GM18507 (cell line): ENCODE data around the gene KLF11.
"Not testable (repeated sequence)": the region's sequence is repeated elsewhere in the genome, so short reads cannot be mapped to it uniquely, and the experiment has no call there.

Experiments used
- DNase-seq: peaks from one replicate; pipeline ENCODE4 v3.0.0; 2011; ENCODE audit warnings: low read depth; ENCODE audit not compliant: insufficient read length; ENCODE audit errors: extremely low spot score
- FAIRE-seq: peaks from 2 replicates; lab custom pipeline; 2011; peaks lifted over from hg19 to GRCh38; lab: Jason Lieb, UNC

Gene KLF11

GRCh38 chr2:10076988-10077527 is 33.7 kb downstream of the KLF11 start:
- no peak for FAIRE-seq
- DNase-seq = no peak

- DNase-seq (no peak), FAIRE-seq (no peak)
These were observed 34.7 kb downstream of the KLF11 start for GRCh38 chr2:10078001-10078400.

- DNase-seq (no peak), FAIRE-seq (peak; percentile 63)
These were observed 35.4 kb downstream of the KLF11 start for GRCh38 chr2:10078704-10079265.

- FAIRE-seq (peak; percentile 31), DNase-seq (no peak)
These were observed 36.0 kb downstream of the KLF11 start for GRCh38 chr2:10079266-10079869.

GRCh38 chr2:10079870-10080535 is 36.7 kb downstream of the KLF11 start, which contains the start of gene CYS1:
CYS1 (minus strand) TSS chr2:10080411; CDS start chr2:10080223, 188 bp downstream.
- FAIRE-seq = no peak
- no peak for DNase-seq

- no peak for DNase-seq
- FAIRE-seq = peak; percentile 79
These were observed 37.4 kb downstream of the KLF11 start for GRCh38 chr2:10080536-10081304.

GRCh38 chr2:10083046-10083445 is 39.7 kb downstream of the KLF11 start:
- DNase-seq (no peak), FAIRE-seq (no peak)

DNA sequence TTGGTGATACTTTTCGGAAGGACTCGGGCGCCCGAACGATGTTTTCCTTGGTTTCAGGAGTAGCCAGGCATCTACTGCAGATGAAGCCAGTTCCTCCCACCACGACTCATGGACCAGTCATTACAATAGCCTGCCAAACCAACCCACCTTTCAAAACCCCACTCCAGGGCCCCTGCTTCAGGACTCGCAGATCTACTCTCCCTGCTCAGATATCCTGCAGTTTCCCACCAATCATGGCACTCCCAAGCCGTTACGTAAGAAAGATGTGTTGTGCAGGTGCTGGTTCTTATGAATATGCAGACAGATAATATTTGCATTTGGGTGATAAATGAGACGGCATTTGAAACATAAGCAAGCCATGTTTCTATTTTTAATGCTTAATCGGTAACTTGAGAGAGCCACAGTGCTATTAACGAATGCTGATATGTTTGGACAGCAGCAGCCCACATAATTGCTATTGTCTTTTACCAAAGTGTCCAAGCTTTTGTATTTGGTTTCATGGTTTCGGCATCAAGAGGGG is 40.4 kb downstream of the KLF11 start:
- DNase-seq (no peak), FAIRE-seq (peak; percentile 85)

DNA sequence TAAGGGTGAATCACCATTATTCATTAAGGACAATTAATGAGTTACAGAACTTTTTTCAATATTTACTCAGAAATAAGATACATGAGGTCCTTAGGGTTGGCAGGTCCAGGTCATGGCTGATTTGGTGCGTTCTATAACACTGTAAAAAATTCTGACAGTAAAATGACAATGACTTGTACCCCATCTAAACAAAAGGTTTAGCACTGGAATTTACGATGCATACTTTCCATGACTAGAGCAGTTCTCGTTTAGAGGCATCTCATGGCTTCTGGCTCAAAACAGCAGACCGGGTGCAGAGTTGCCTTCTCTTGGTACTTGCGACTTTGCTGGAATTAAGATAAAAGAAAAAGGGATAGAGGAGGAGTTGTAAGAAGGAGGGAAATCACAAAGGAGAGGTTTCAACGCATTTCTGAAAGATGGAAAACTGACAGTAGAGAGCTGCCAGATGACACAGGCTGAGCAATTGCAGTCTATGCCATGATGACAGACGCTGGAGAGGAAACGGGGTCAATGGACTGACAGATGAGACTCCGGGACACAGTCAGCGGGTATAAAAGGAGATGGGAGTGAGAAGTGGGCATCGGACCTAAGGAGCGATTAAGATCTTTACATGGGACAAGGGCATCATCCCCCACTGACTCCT is 41.0 kb downstream of the KLF11 start:
- FAIRE-seq (no peak), DNase-seq (no peak)

- DNase-seq (no peak), FAIRE-seq (no peak)
These were observed 41.8 kb downstream of the KLF11 start for GRCh38 chr2:10085043-10085667.

- FAIRE-seq = peak; percentile 57
- no peak for DNase-seq
These were observed 42.3 kb downstream of the KLF11 start for GRCh38 chr2:10085668-10086059.

DNA sequence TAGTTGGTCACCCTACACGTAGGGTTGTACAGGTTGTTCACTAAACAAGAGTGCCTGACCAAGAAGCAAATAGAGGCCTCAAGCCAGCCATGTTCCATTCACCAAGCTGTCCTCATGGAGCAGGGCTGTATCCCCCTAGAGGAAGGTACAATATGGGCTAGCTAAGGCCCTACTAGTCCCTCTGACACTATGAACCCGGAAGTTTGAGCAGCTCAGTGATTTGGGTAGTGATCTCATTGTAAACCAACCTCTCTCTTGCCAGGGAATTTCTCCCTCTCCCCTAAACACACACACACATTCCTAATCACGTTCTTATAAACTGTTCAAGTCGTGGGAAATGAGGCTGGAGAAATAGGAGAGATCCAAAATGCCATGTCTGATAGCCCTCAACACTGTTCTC is 43.6 kb downstream of the KLF11 start:
- no peak for DNase-seq
- FAIRE-seq = no peak

DNA sequence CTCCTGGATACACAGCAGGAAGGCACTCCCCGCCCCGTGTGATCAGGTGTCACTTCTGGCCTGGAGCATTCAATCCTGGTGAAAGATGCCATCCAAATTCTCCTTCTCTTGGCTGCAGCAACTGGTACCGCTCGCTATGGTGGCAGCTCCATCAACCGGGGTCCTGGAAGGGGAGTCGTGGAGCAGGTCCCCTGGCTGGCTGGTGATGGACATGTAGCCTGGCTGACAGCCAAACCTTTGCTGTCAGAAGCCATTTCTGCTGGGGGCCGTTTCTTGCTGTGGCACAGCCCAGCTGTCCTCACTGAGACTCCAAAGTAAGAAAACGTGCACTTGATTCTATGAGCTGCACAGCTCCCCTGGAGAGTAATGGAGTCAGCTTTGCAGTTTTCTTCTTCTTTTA is 44.0 kb downstream of the KLF11 start:
- FAIRE-seq = no peak
- DNase-seq = no peak

DNA sequence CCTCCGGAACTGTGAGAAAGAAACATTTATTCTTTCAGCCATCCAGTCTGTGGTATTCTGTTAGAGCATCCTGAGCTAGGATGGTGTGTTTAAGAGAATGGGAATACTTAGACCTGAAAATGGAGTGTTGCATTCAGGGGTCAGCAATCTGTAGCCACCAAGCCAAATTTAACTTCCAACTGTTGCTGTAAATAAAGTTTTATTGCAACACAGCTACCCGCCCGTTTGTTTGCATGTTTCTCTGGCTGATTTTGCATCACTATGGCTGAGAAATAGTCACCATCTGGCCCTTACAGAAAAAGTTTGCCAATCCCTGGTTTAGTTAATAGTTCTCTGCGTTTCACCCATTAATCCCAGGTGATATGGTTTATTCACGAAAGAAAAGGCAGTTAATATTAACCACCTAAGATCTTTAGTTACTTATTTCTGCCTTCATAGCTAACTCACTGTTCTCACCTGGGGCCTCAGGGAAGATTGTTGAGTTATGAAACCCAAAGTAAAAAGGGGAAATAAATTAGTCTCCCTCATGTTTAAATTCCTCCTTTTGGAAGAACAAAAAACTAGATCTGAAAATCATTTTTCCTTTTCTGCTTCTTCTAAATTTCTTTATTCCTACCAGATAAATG is 46.3 kb downstream of the KLF11 start:
- peak; percentile 96 for FAIRE-seq
- DNase-seq = no peak

GRCh38 chr2:10091182-10091888 is 48.0 kb downstream of the KLF11 start:
- no peak for DNase-seq

GRCh38 chr2:10091889-10092244 is 48.5 kb downstream of the KLF11 start:
- DNase-seq, FAIRE-seq: not testable (repeated sequence)

More at GRCh38 chr2:10091182-10091888, 48.0 kb downstream of the KLF11 start:
- peak; percentile 9 for FAIRE-seq

DNA sequence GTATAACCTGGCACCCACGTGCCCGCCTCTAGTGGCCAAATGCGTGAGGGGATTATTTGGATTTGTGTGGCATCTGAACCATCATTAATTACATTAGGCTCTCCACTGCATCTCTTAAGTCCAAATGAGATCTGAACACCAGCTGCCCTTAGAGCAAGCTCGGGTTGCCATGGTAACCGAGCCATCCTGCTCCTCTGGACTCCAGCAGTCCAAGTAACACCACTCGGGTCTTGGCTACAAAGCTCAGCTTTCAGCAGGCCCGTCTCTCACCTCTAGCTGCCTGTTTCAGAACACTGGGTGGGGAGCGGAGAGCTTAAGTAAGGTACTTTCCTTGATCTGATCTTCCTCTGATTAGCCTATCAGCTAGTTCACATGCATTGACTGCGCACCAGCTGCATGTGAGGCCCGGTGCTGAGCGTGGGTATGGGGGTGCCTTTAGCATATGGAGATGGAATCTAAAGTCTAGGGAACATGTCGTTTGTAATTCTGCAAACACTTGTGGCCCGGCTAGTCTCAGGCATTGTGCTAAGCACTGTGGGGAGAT is 51.0 kb downstream of the KLF11 start:
- DNase-seq (no peak), FAIRE-seq (no peak)

DNA sequence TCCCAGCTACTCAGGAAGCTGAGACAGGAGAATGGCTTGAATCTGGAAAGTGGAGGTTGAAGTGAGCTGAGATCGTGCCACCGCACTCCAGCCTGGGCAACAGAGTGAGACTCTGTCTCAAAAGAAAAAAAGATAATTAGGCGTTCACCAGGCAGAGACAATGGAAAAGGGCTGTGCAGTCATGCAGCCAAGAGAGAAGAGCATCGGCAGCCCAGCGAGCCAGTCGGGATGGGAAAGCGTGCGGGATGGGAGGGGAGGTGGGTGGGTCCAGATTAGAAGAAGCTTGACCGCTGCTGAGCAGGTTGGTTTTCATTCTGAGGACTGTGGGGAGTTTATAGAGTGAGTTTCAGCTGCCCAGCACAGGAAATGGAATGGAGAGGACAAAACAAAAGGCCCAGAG is 51.8 kb downstream of the KLF11 start:
- FAIRE-seq (no peak), DNase-seq (no peak)
